PC-9 (cell line): ENCODE data around the gene RANBP10.

Experiments used
- CTCF ChIP-seq: fragments of 200-600 bp; sonication (generic); conservative IDR thresholded peaks from 2 replicates; pipeline ENCODE4 v1.6.1; 2017; ENCODE audit warnings: mixed run types, antibody characterized with exemption, mild to moderate bottlenecking, moderate library complexity
- EZH2 ChIP-seq: fragments of 200-600 bp; sonication (generic); IDR thresholded peaks from 2 replicates; pipeline ENCODE4 v1.8.0; 2017; ENCODE audit warnings: antibody characterized with exemption, low read depth

GRCh38 chr16:67731071-67731752 lies 75.1 kb downstream of the RANBP10 start:
- TF ChIP-seq CTCF (no peak), EZH2 (no peak)
